K562 (cell line): ENCODE results near the gene TBL1X. TPM values are rescaled to one million over a fixed set of nuclear protein-coding genes. Genes with fewer than 3 reads are reported as not detected.

Experiments used
- ATAC-seq: fragments of 200-7000 bp; cut with Tn5 transposase; 3 replicates; pipeline ENCODE4 v1.9.1; 2020; ENCODE audit warnings: moderate library complexity
- BruUV-seq: library from RNA; stranded (reverse); fragments of 400-500 nt; replicated peaks from 2 replicates; lab custom pipeline; 2021; lab: Mats Ljungman, UMichigan
- CTCF ChIA-PET: fragments of 300-600 bp; formaldehyde crosslinking; extraction: SDS; loops from one replicate; lab custom pipeline; 2021; ENCODE audit warnings: low intra/inter-chr PET ratio; lab: Yijun Ruan, JAX
- POLR2A ChIA-PET: fragments of 300-600, 350-650 bp; sonication (Branson Sonifier 250); formaldehyde crosslinking; extraction: SDS; loops from one replicate; lab custom pipeline; 2021; ENCODE audit warnings: antibody characterized with exemption, inconsistent platforms; lab: Yijun Ruan, JAX
- DNase-seq, 4 experiments: peaks; one replicate each; pipeline versions ENCODE4 v3.0.0 to v3.0.0-alpha.2; 2011 to 2018; ENCODE audit warnings: low spot score in 3 of 4, mixed read lengths in 3 of 4; ENCODE audit errors: extremely low read depth in 1 of 4
- FAIRE-seq: peaks from 2 replicates; lab custom pipeline; 2011; peaks lifted over from hg19 to GRCh38; lab: Jason Lieb, UNC
- H2AFZ ChIP-seq: 2 replicates; pipeline ENCODE4 v1.6.0; 2011; ENCODE audit warnings: low read depth, low read length, control low read depth, inconsistent platforms
- H3K27ac ChIP-seq: fragments of 200-600 bp; 3 replicates; pipeline ENCODE4 v1.8.0; 2011; ENCODE audit warnings: low read depth, mild to moderate bottlenecking, control low read depth, inconsistent platforms, low read length, moderate library complexity, mixed read lengths; ENCODE audit errors: extremely low read depth
- H3K27me3 ChIP-seq, 2 experiments: fragments of 300-600 bp in 1 of 2; 2 replicates in 1 of 2; 3 replicates in 1 of 2; pipeline versions ENCODE4 v1.6.0 to v1.8.0; 2011; ENCODE audit warnings: inconsistent platforms in 2 of 2, low read length in 2 of 2, mild to moderate bottlenecking in 1 of 2, mixed read lengths in 1 of 2, moderate library complexity in 1 of 2; ENCODE audit not compliant: control insufficient read depth in 2 of 2, insufficient read depth in 2 of 2
- H3K36me3 ChIP-seq: fragments of 300-600 bp; 3 replicates; pipeline ENCODE4 v1.8.0; 2011; ENCODE audit warnings: mild to moderate bottlenecking, low read length, inconsistent platforms; ENCODE audit not compliant: control insufficient read depth, insufficient read depth
- H3K4me1 ChIP-seq, 2 experiments: fragments of 200-600 bp in 1 of 2; replicated peaks in 1 of 2; 2 replicates in 1 of 2; 3 replicates in 1 of 2; pipeline versions ENCODE4 v1.5.1 to v1.8.0; 2011; ENCODE audit warnings: inconsistent platforms in 2 of 2, low read length in 2 of 2, mild to moderate bottlenecking in 1 of 2, mixed read lengths in 1 of 2, moderate library complexity in 1 of 2; ENCODE audit not compliant: control insufficient read depth in 2 of 2, insufficient read depth in 2 of 2
- H3K4me2 ChIP-seq: 2 replicates; pipeline ENCODE4 v1.6.1; 2011; ENCODE audit warnings: low read length, control low read depth, inconsistent platforms, mixed read lengths; ENCODE audit not compliant: insufficient read depth
- H3K4me3 ChIP-seq: fragments of 200-600 bp; sonication (generic), shearing (Covaris generic); 2 replicates; pipeline ENCODE4 v1.5.1; 2016; ENCODE audit warnings: control low read depth, inconsistent platforms
- H3K79me2 ChIP-seq: fragments of 200-600 bp; 3 replicates; pipeline ENCODE4 v1.8.0; 2011; ENCODE audit warnings: low read length, inconsistent platforms; ENCODE audit not compliant: control insufficient read depth, insufficient read depth
- H3K9ac ChIP-seq, 2 experiments: 2 replicates each; pipeline versions ENCODE4 v1.6.0 to v1.6.1; 2011; ENCODE audit warnings: low read depth in 2 of 2, low read length in 2 of 2, control low read depth in 1 of 2, inconsistent platforms in 1 of 2, mild to moderate bottlenecking in 1 of 2, mixed read lengths in 1 of 2; ENCODE audit not compliant: insufficient read depth in 1 of 2
- H3K9me1 ChIP-seq: one replicate; pipeline ENCODE4 v1.6.0; 2011; ENCODE audit warnings: inconsistent platforms, mild to moderate bottlenecking, low read length, moderate library complexity; ENCODE audit not compliant: control insufficient read depth, insufficient read depth
- H3K9me3 ChIP-seq: replicated peaks from 2 replicates; pipeline ENCODE4 v1.5.1; 2011; ENCODE audit warnings: low read depth, low read length, inconsistent platforms; ENCODE audit not compliant: control insufficient read depth, insufficient read depth
- H4K20me1 ChIP-seq: replicated peaks from 2 replicates; pipeline ENCODE4 v1.6.1; 2011; ENCODE audit warnings: low read length, inconsistent platforms, mixed read lengths; ENCODE audit not compliant: control insufficient read depth, insufficient read depth
- CHCHD3 ChIP-seq: fragments of 250-450 bp; sonication (Bioruptor Pico); IDR thresholded peaks from 2 replicates; pipeline ENCODE4 v2.1.2; 2022; ENCODE audit warnings: mild to moderate bottlenecking
- JUN ChIP-seq, 2 experiments: sonication (generic) in 1 of 2; formaldehyde crosslinking in 1 of 2; IDR thresholded peaks; 2 replicates each; pipeline versions ENCODE4 v1.6.1 to v1.8.0; 2012 to 2022; ENCODE audit warnings: borderline replicate concordance in 2 of 2, mild to moderate bottlenecking in 2 of 2, improper control_type of control experiment in 1 of 2, low read depth in 1 of 2, low read length in 1 of 2, missing genetic modification reagents in 1 of 2
- KLF10 ChIP-seq: fragments of 250-450 bp; sonication (Bioruptor Pico); IDR thresholded peaks from 2 replicates; pipeline ENCODE4 v1.6.1; 2021; ENCODE audit warnings: matching md5 sums
- MAFK ChIP-seq: IDR thresholded peaks from 2 replicates; pipeline ENCODE4 v1.6.1; 2011; ENCODE audit warnings: low read length, improper control_type of control experiment
- MXI1 ChIP-seq: IDR thresholded peaks from 2 replicates; pipeline ENCODE4 v1.6.1; 2011; ENCODE audit warnings: low read depth, mild to moderate bottlenecking, improper control_type of control experiment, low read length
- POLR2AphosphoS2 ChIP-seq: IDR thresholded peaks from 2 replicates; pipeline ENCODE4 v1.6.1; 2012; ENCODE audit warnings: low read length, improper control_type of control experiment
- SMAD2 ChIP-seq: fragments of 150-350 bp; IDR thresholded peaks from 2 replicates; pipeline ENCODE4 v1.6.1; 2014; ENCODE audit warnings: low read depth, mild to moderate bottlenecking, low read length
- THRB ChIP-seq: fragments of 450-650 bp; formaldehyde crosslinking; conservative IDR thresholded peaks from 2 replicates; pipeline ENCODE4 v1.4.0; 2022; ENCODE audit warnings: mild to moderate bottlenecking, missing genetic modification characterization
- ZBTB17 ChIP-seq: fragments of 450-650 bp; formaldehyde crosslinking; IDR thresholded peaks from 2 replicates; pipeline ENCODE4 v1.4.0; 2020; ENCODE audit warnings: mild to moderate bottlenecking
- ZNF512 ChIP-seq: IDR thresholded peaks from 2 replicates; pipeline ENCODE4 v1.6.1; 2016; ENCODE audit warnings: missing genetic modification characterization, missing compliant biosample characterization
- ZNF699 ChIP-seq: fragments of 250-450 bp; sonication (Bioruptor Pico); IDR thresholded peaks from 2 replicates; pipeline ENCODE4 v1.8.0; 2021; ENCODE audit warnings: mild to moderate bottlenecking, moderate library complexity; ENCODE audit not compliant: insufficient replicate concordance
- WGBS: fragments of 100-300 bp; shearing (Covaris generic); methylation state at CpG from one replicate; pipeline ENCODE4 v1.1.6; 2016; ENCODE audit warnings: low coverage, mixed read lengths; ENCODE audit not compliant: insufficient coverage; ENCODE audit errors: missing lambda C conversion rate; 5-methylcytosine and 5-hydroxymethylcytosine counted together
- in situ Hi-C: fragments of 300-500 bp; cut with MboI; formaldehyde crosslinking; loops from 4 replicates; pipeline ENCODE4 v1.15.0; 2018; ENCODE audit warnings: inconsistent platforms, mixed read lengths
- intact Hi-C: fragments of 100-400 bp; cut with micrococcal nuclease; formaldehyde crosslinking; loops from 2 replicates; pipeline ENCODE4 v1.14.2; 2022
- polyA plus RNA-seq, 8 experiments: library from polyadenylated mRNA; depleted of rRNA in 4 of 8; stranded (reverse) in 5 of 8; unstranded in 3 of 8; fragments of >200 nt; fragmentation: Nextera tagmentation in 2 of 8; fragmentation: Illumina TruSeq in 1 of 8; extraction: Ambion mirVana in 2 of 8; extraction: Trizol in 1 of 8; gene quantifications; 2 replicates each; pipeline versions ENCODE4 v1.2.1 to v1.2.3, GENCODE V29; 2011 to 2014; ENCODE audit warnings: inconsistent platforms in 1 of 8, missing spikeins in 1 of 8
- total RNA-seq, 7 experiments: library from RNA; depleted of rRNA in 6 of 7; stranded (reverse); fragments of >200 nt in 6 of 7; fragmentation: Illumina TruSeq in 2 of 7; extraction: Trizol in 2 of 7; gene quantifications; 2 replicates each; pipeline versions ENCODE4 v1.2.1 to v1.2.3, GENCODE V29; 2011 to 2021; ENCODE audit warnings: low replicate concordance in 1 of 7
- TF ChIP-seq, protein P1 (sequence below): fragments of 450-650 bp; formaldehyde crosslinking; IDR thresholded peaks from 2 replicates; pipeline ENCODE4 v1.4.0; 2022; ENCODE audit warnings: mild to moderate bottlenecking, moderate library complexity

TBL1X gene
- total and polyA plus RNA-seq, 9 of the 15 experiments (the other 6 are each of a cell fraction or from before 2014, with no cell fraction given) = 6.0 to 49.6 (median 19.7) TPM

DNA sequence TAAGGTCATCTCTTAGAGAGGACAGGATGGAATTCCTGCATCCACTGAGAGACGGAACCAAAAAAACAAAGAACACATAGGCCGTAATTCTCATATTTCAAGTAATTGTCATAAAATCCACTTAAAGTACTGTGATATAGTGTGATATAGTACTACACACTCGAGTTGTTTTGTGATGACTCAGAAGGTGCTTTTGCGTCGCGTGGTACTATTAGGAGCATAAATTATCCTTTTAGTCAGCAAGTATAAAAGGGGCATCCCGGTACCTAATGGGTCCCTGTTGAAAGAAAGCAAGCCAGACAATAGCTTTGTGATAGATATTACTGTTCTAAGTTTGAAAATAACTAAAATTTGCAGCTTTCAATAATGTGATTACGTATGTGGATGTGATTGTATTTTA, 245.5 kb downstream of the TBL1X start (continued):
- TF ChIP-seq POLR2AphosphoS2 = no peak
- no peak for TF ChIP-seq JUN (IDR thresholded peaks at IDR 0.05; ENCODE audit: borderline replicate concordance, low read depth, low read length)
- TF ChIP-seq JUN (CRISPR knock-in tag; IDR thresholded peaks at IDR 0.05; ENCODE audit: borderline replicate concordance) = no peak
- no peak for TF ChIP-seq THRB (CRISPR knock-in tag)
- TF ChIP-seq, protein P1, sequence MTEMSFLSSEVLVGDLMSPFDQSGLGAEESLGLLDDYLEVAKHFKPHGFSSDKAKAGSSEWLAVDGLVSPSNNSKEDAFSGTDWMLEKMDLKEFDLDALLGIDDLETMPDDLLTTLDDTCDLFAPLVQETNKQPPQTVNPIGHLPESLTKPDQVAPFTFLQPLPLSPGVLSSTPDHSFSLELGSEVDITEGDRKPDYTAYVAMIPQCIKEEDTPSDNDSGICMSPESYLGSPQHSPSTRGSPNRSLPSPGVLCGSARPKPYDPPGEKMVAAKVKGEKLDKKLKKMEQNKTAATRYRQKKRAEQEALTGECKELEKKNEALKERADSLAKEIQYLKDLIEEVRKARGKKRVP (CRISPR knock-in tag) = no peak

- H2AFZ ChIP-seq = no peak overlapping the region
- no TSS peak for BruUV-seq
- H3K4me2 ChIP-seq = no peak overlapping the region
- H3K4me1 ChIP-seq = no peaks in the 10 kb centered on the region
- H4K20me1 ChIP-seq = no peaks in the 10 kb centered on the region
- no peaks in the 10 kb centered on the region for H3K27me3 ChIP-seq
- ATAC-seq = no peak
- H3K27ac ChIP-seq = no peak overlapping the region
- no peak overlapping the region for H3K9ac ChIP-seq
- ChIA-PET CTCF (no interaction called here), POLR2A (no interaction called here)
- WGBS = 98% methylated on average over 12 of the region's 21 CpGs
- FAIRE-seq = no peak
- no peaks in the 10 kb centered on the region for H3K9me1 ChIP-seq
- H3K9me3 ChIP-seq = peaks cover 1% of the 10 kb centered on the region
- no peak for DNase-seq
- peaks cover 43% of the 10 kb centered on the region; the same call in 2 of the 3 replicates for H3K36me3 ChIP-seq
- intact Hi-C loops = no loop called here
- no peak overlapping the region for H3K4me3 ChIP-seq
- in situ Hi-C loops = no loop called here
- H3K79me2 ChIP-seq = no peaks in the 10 kb centered on the region
- TF ChIP-seq ZNF512 = no peak
- no peak for TF ChIP-seq CHCHD3 (CRISPR knock-in tag)
- TF ChIP-seq MAFK = no peak
- TF ChIP-seq KLF10 (CRISPR knock-in tag) = no peak
- no peak for TF ChIP-seq SMAD2
- TF ChIP-seq ZNF699 (CRISPR knock-in tag) = no peak
- no peak for TF ChIP-seq ZBTB17 (CRISPR knock-in tag)
- no peak for TF ChIP-seq MXI1
Measured at GRCh38 chrX:9717376-9717775, 252.5 kb downstream of the TBL1X start.
